ENCODE measurements around the gene SHC1.

SHC1 gene

GRCh38 chr1:154923695-154924094 is 46.9 kb downstream of the SHC1 start:
- DNase-seq, result no peak
- H3K4me3 ChIP-seq (ENCODE audit: low read depth, low read length), result no peak overlapping the region
- TF ChIP-seq CTCF (IDR thresholded peaks at IDR 0.05; ENCODE audit: low read depth, low read length), result no peak
- H3K27me3 ChIP-seq, result no peaks in the 10 kb centered on the region
- no peaks in the 10 kb centered on the region for H3K9me3 ChIP-seq
- H3K36me3 ChIP-seq, result no peaks in the 10 kb centered on the region; the same call in none of the 2 replicates
- H3K4me1 ChIP-seq, result no peaks in the 10 kb centered on the region

GRCh38 chr1:154913273-154913672 is 57.3 kb downstream of the SHC1 start:
- Histone ChIP-seq H3K9me3 (no peaks in the 10 kb centered on the region), H3K4me1 (no peaks in the 10 kb centered on the region), H3K4me3 (ENCODE audit: low read depth, low read length) (no peak overlapping the region), H3K27me3 (no peaks in the 10 kb centered on the region), H3K36me3 (no peaks in the 10 kb centered on the region)
- DNase-seq, result no peak
- no peak for TF ChIP-seq CTCF (IDR thresholded peaks at IDR 0.05; ENCODE audit: low read depth, low read length)

- Histone ChIP-seq H3K36me3 (no peaks in the 10 kb centered on the region), H3K4me3 (ENCODE audit: low read depth, low read length) (no peak overlapping the region), H3K9me3 (no peaks in the 10 kb centered on the region), H3K27me3 (no peaks in the 10 kb centered on the region), H3K4me1 (no peaks in the 10 kb centered on the region)
- TF ChIP-seq CTCF (IDR thresholded peaks at IDR 0.05; ENCODE audit: low read depth, low read length), result no peak
- no peak for DNase-seq
These were observed 57.8 kb downstream of the SHC1 start for GRCh38 chr1:154912755-154913154.
